H1 (cell line): ENCODE measurements around the gene TFPT. TPM values are rescaled to one million over a fixed set of nuclear protein-coding genes. Genes with fewer than 3 reads are reported as not detected.

ENCODE experiments used
- CTCF ChIA-PET: fragments of 300-600 bp; sonication (Branson Sonifier 250); formaldehyde crosslinking; loops from one replicate; lab custom pipeline; 2021; ENCODE audit not compliant: partially characterized antibody; lab: Charles Lee
- POLR2A ChIA-PET: fragments of 300-600 bp; sonication (Branson Sonifier 250); formaldehyde crosslinking; loops from one replicate; lab custom pipeline; 2021; ENCODE audit warnings: inconsistent platforms; ENCODE audit not compliant: partially characterized antibody; lab: Charles Lee
- DNase-seq, 2 experiments: peaks; one replicate each; pipeline versions ENCODE4 v3.0.0 to v3.0.0-alpha.2; 2010 to 2022; ENCODE audit warnings: low spot score in 2 of 2, low read depth in 1 of 2, mixed read lengths in 1 of 2
- FAIRE-seq: peaks from 2 replicates; lab custom pipeline; 2011; peaks lifted over from hg19 to GRCh38; lab: Jason Lieb, UNC
- H2AFZ ChIP-seq: 2 replicates; pipeline ENCODE4 v1.8.1; 2012; ENCODE audit warnings: low read length, inconsistent platforms
- H2AK5ac ChIP-seq: 2 replicates; pipeline ENCODE4 v1.6.1; 2013; ENCODE audit warnings: low read depth, low read length
- H2BK120ac ChIP-seq: replicated peaks from 2 replicates; pipeline ENCODE3; 2013; ENCODE audit warnings: low read depth, low read length, inconsistent platforms
- H2BK12ac ChIP-seq: 2 replicates; pipeline ENCODE4 v1.6.1; 2013; ENCODE audit warnings: low read depth, low read length
- H2BK15ac ChIP-seq: 2 replicates; pipeline ENCODE4 v1.6.1; 2013; ENCODE audit warnings: low read length
- H2BK20ac ChIP-seq: 2 replicates; pipeline ENCODE4 v1.6.1; 2013; ENCODE audit warnings: low read length
- H2BK5ac ChIP-seq: 2 replicates; pipeline ENCODE4 v1.6.1; 2013; ENCODE audit warnings: low read depth, low read length
- H3K14ac ChIP-seq: 2 replicates; pipeline ENCODE4 v1.6.1; 2013; ENCODE audit warnings: inconsistent platforms; ENCODE audit not compliant: insufficient read length
- H3K18ac ChIP-seq: 2 replicates; pipeline ENCODE4 v1.6.1; 2013; ENCODE audit warnings: low read length; ENCODE audit errors: extremely low read depth
- H3K23ac ChIP-seq: 2 replicates; pipeline ENCODE4 v1.6.1; 2013; ENCODE audit warnings: inconsistent platforms; ENCODE audit not compliant: insufficient read length
- H3K23me2 ChIP-seq: 2 replicates; pipeline ENCODE4 v1.6.1; 2013; ENCODE audit warnings: low read depth, low read length
- H3K27ac ChIP-seq: 2 replicates; pipeline ENCODE4 v1.6.1; 2011; ENCODE audit warnings: low read depth, low read length, inconsistent platforms
- H3K27me3 ChIP-seq, 4 experiments: replicated peaks in 1 of 4; 1 replicate in 1 of 4; 2 replicates in 3 of 4; pipeline versions ENCODE4 v1.6.1 to v1.8.1; 2011 to 2013; ENCODE audit warnings: low read length in 3 of 4, mild to moderate bottlenecking in 3 of 4, inconsistent platforms in 2 of 4, mixed read lengths in 2 of 4, moderate library complexity in 1 of 4; ENCODE audit not compliant: control insufficient read depth in 3 of 4, insufficient read depth in 3 of 4; ENCODE audit errors: extremely low read depth in 1 of 4
- H3K36me3 ChIP-seq, 4 experiments: 2 replicates each; pipeline versions ENCODE4 v1.6.1 to v1.8.1; 2011 to 2013; ENCODE audit warnings: mild to moderate bottlenecking in 4 of 4, low read length in 3 of 4, moderate library complexity in 2 of 4, control low read depth in 1 of 4, inconsistent platforms in 1 of 4; ENCODE audit not compliant: insufficient read depth in 4 of 4, control insufficient read depth in 2 of 4
- H3K4ac ChIP-seq: replicated peaks from 2 replicates; pipeline ENCODE3; 2013; ENCODE audit warnings: low read length, low read depth, mixed read lengths, inconsistent platforms; ENCODE audit not compliant: insufficient read length
- H3K4me1 ChIP-seq, 4 experiments: replicated peaks in 1 of 4; 1 replicate in 1 of 4; 2 replicates in 3 of 4; pipeline versions ENCODE4 v1.6.1 to v1.8.1; 2011 to 2013; ENCODE audit warnings: low read length in 3 of 4, inconsistent platforms in 2 of 4, mixed read lengths in 1 of 4; ENCODE audit not compliant: insufficient read depth in 4 of 4, control insufficient read depth in 3 of 4
- H3K4me2 ChIP-seq, 2 experiments: 2 replicates each; pipeline versions ENCODE4 v1.6.1 to v1.8.1; 2011 to 2013; ENCODE audit warnings: low read depth in 2 of 2, low read length in 2 of 2, control low read depth in 1 of 2, inconsistent platforms in 1 of 2, mild to moderate bottlenecking in 1 of 2; ENCODE audit not compliant: insufficient read depth in 1 of 2
- H3K4me3 ChIP-seq, 4 experiments: fragments of 200-600, 300-600 bp in 1 of 4; sonication (generic), shearing (Covaris generic), sonication (Bioruptor Twin) in 1 of 4; 2 replicates each; pipeline versions ENCODE4 v1.5.1 to v1.8.1; 2011 to 2016; ENCODE audit warnings: low read length in 4 of 4, low read depth in 3 of 4, control low read depth in 2 of 4, inconsistent platforms in 2 of 4, mild to moderate bottlenecking in 2 of 4, mixed read lengths in 1 of 4, moderate library complexity in 1 of 4; ENCODE audit not compliant: insufficient read depth in 2 of 4; ENCODE audit errors: extremely low read depth in 1 of 4
- H3K56ac ChIP-seq: replicated peaks from 2 replicates; pipeline ENCODE3; 2013; ENCODE audit warnings: low read depth, mild to moderate bottlenecking, mixed read lengths, low read length, inconsistent platforms; ENCODE audit not compliant: insufficient read length
- H3K79me1 ChIP-seq: 2 replicates; pipeline ENCODE4 v1.6.1; 2013; ENCODE audit warnings: low read depth, low read length, control low read depth
- H3K79me2 ChIP-seq, 2 experiments: 2 replicates each; pipeline versions ENCODE4 v1.6.1 to v1.8.1; 2012 to 2013; ENCODE audit warnings: low read length in 2 of 2, mild to moderate bottlenecking in 2 of 2, inconsistent platforms in 1 of 2; ENCODE audit not compliant: insufficient read depth in 2 of 2, control insufficient read depth in 1 of 2
- H3K9ac ChIP-seq, 4 experiments: replicated peaks in 1 of 4; 1 replicate in 1 of 4; 2 replicates in 3 of 4; pipeline versions ENCODE4 v1.6.1 to v1.8.1; 2011 to 2013; ENCODE audit warnings: low read depth in 3 of 4, low read length in 3 of 4, control low read depth in 2 of 4, mild to moderate bottlenecking in 2 of 4, moderate library complexity in 2 of 4, inconsistent platforms in 1 of 4; ENCODE audit errors: extremely low read depth in 1 of 4
- H3K9me3 ChIP-seq, 2 experiments: 2 replicates each; pipeline versions ENCODE4 v1.6.1 to v1.8.1; 2012 to 2013; ENCODE audit warnings: mild to moderate bottlenecking in 2 of 2, moderate library complexity in 2 of 2, control low read depth in 1 of 2, inconsistent platforms in 1 of 2, low read depth in 1 of 2, low read length in 1 of 2, mixed read lengths in 1 of 2; ENCODE audit not compliant: insufficient read depth in 2 of 2
- H4K20me1 ChIP-seq, 2 experiments: replicated peaks in 1 of 2; 2 replicates each; pipeline versions ENCODE3 to v1.8.1; 2011 to 2013; ENCODE audit warnings: inconsistent platforms in 2 of 2, low read length in 2 of 2, mild to moderate bottlenecking in 1 of 2; ENCODE audit not compliant: insufficient read depth in 2 of 2, control insufficient read depth in 1 of 2
- H4K5ac ChIP-seq: 2 replicates; pipeline ENCODE4 v1.6.1; 2013; ENCODE audit warnings: low read length, low read depth, mixed read lengths, inconsistent platforms; ENCODE audit not compliant: insufficient read length
- H4K8ac ChIP-seq: 2 replicates; pipeline ENCODE4 v1.8.0; 2013; ENCODE audit warnings: mild to moderate bottlenecking, moderate library complexity, low read length, inconsistent platforms; ENCODE audit not compliant: insufficient read depth; ENCODE audit errors: extremely low read depth
- H4K91ac ChIP-seq: replicated peaks from 2 replicates; pipeline ENCODE3; 2013; ENCODE audit warnings: low read length, mixed read lengths, inconsistent platforms; ENCODE audit not compliant: insufficient read length
- FOSL1 ChIP-seq: IDR thresholded peaks from 2 replicates; pipeline ENCODE4 v1.6.1; 2011; ENCODE audit warnings: mild to moderate bottlenecking, low read depth, low read length, moderate library complexity; ENCODE audit not compliant: insufficient read depth
- PHF8 ChIP-seq: fragments of 200-600 bp; sonication (generic); conservative IDR thresholded peaks from 2 replicates; pipeline ENCODE4 v1.7.1; 2012; ENCODE audit warnings: low read depth, mild to moderate bottlenecking, inconsistent platforms, low read length, moderate library complexity
- POLR2A ChIP-seq, 2 experiments: IDR thresholded peaks; 1 replicate in 1 of 2; 2 replicates in 1 of 2; pipeline ENCODE4 v1.6.1; 2011; ENCODE audit warnings: low read depth in 2 of 2, low read length in 2 of 2, mild to moderate bottlenecking in 2 of 2; ENCODE audit errors: control extremely low read depth in 1 of 2
- TBP ChIP-seq: IDR thresholded peaks from 2 replicates; pipeline ENCODE4 v1.6.1; 2011; ENCODE audit warnings: low read depth, low read length, improper control_type of control experiment
- TCF12 ChIP-seq: IDR thresholded peaks from 2 replicates; pipeline ENCODE4 v1.6.1; 2011; ENCODE audit warnings: low read depth, mild to moderate bottlenecking, low read length
- WGBS, 2 experiments: shearing (Covaris generic) in 1 of 2; methylation state at CpG; one replicate each; pipeline versions ENCODE4 v1.1.6 to v1.1.7; 2013 to 2015; ENCODE audit warnings: low lambda C conversion rate in 2 of 2, mixed read lengths in 2 of 2, inconsistent platforms in 1 of 2, low coverage in 1 of 2, missing lambda C conversion rate in 1 of 2; ENCODE audit not compliant: insufficient replicate concordance in 2 of 2, insufficient coverage in 1 of 2, insufficient read length in 1 of 2; ENCODE audit errors: extremely low coverage in 1 of 2, missing lambda C conversion rate in 1 of 2; 5-methylcytosine and 5-hydroxymethylcytosine counted together
- polyA plus RNA-seq, 7 experiments: library from polyadenylated mRNA; depleted of rRNA in 3 of 7; stranded (reverse) in 5 of 7; unstranded in 2 of 7; fragments of >200 nt in 5 of 7; fragments of 200-250 nt in 2 of 7; gene quantifications; 1 replicate in 5 of 7; 2 replicates in 1 of 7; 4 replicates in 1 of 7; pipeline versions ENCODE4 v1.2.1 to v1.2.3, GENCODE V29; 2011 to 2013; ENCODE audit warnings: missing spikeins in 2 of 7, mixed read lengths in 2 of 7
- total RNA-seq: library from RNA; stranded (reverse); fragmentation: NEBNext Ultra II Directional; extraction: Animal tissue kit (Norgen Biotek cat#: 25700); gene quantifications from 2 replicates; pipeline ENCODE4 v1.2.1, GENCODE V29; 2021

The TFPT gene
- total and polyA plus RNA-seq, 2 of the 8 experiments (the other 6 are each of a cell fraction or from before 2014, with no cell fraction given): 10.4 to 17.7 TPM

- Histone ChIP-seq H4K5ac (no peak overlapping the region), H3K9me3 (no peaks in the 10 kb centered on the region), H3K4me3 (no peak overlapping the region), H3K9ac (no peak overlapping the region), H3K27ac (no peak overlapping the region), H2BK120ac (no peak overlapping the region), H3K4me2 (no peak overlapping the region), H2BK5ac (no peak overlapping the region), H3K23ac (no peak overlapping the region), H4K20me1 (peaks cover 3 to 14% of the 10 kb centered on the region in 2 experiments), H2AK5ac (no peak overlapping the region), H3K4me1 (0 out of 7 replicates have a peak, but pooled peaks cover 0 to 2% (median 0%) of the 10 kb centered on the region in 4 experiments), H3K79me2 (peaks cover 0 to 13% of the 10 kb centered on the region in 2 experiments; a peak in 2 of 4 replicates), H4K91ac (no peak overlapping the region), H3K14ac (no peak overlapping the region), H3K27me3 (no peaks in the 10 kb centered on the region), H3K4ac (no peak overlapping the region), H3K56ac (no peak overlapping the region), H2BK12ac (no peak overlapping the region), H3K23me2 (peaks cover 5% of the 10 kb centered on the region), H2AFZ (no peak overlapping the region), H2BK20ac (no peak overlapping the region), H3K79me1 (no peaks in the 10 kb centered on the region; the same call in 1 of the 2 replicates), H3K36me3 (peaks cover 16 to 51% (median 41%) of the 10 kb centered on the region in 4 experiments), H3K18ac (no peak overlapping the region), H2BK15ac (no peak overlapping the region), H4K8ac (no peak overlapping the region)
- ChIA-PET POLR2A (interaction anchor here (0.6 to 9.2 kb wide), 4 partner anchors 10 to 243 kb away, joined by 3 to 116 read pairs (median 4); partner anchors contain the start of genes PRPF31 and TFPT), CTCF (interaction anchor here (1.0 kb wide), 1 partner anchor 82 kb away, joined by 3 read pairs; no protein-coding TSS in a partner anchor)
- no peak for FAIRE-seq
- 91% methylated on average over 10 of the region's 10 CpGs; no CpG with 5 or more reads in 1 of the 2 experiments for WGBS, 2 experiments
- no peak for DNase-seq
- TF ChIP-seq PHF8 (no peak), POLR2A (IDR thresholded peaks at IDR 0.05; ENCODE audit: control extremely low read depth in 1 of 2, low read depth in 2 of 2, low read length in 2 of 2) (no peak), FOSL1 (no peak), TCF12 (no peak), TBP (no peak)
These were observed 9.7 kb downstream of the TFPT start for GRCh38 chr19:54105796-54106195.
